Measurements from ENCODE around the gene CNKSR3.

CNKSR3 gene

GRCh38 chr6:154537511-154538325 is 27.2 kb upstream of the CNKSR3 start:
- no peaks in the 10 kb centered on the region for H3K9me3 ChIP-seq (ENCODE audit: low read length)

GRCh38 chr6:154536999-154537398 is 26.5 kb upstream of the CNKSR3 start:
- no peak overlapping the region for H3K4me3 ChIP-seq (ENCODE audit: low read length)
- peaks cover 3% of the 10 kb centered on the region for H3K27me3 ChIP-seq (ENCODE audit: insufficient read depth, low read length)
- H3K4me1 ChIP-seq (ENCODE audit: insufficient read depth, low read length): peaks cover 17% of the 10 kb centered on the region
- peak overlapping the region; percentile 21 for H2AFZ ChIP-seq (ENCODE audit: low read depth, low read length)
- H3K9me3 ChIP-seq (ENCODE audit: low read length): no peaks in the 10 kb centered on the region
- no peaks in the 10 kb centered on the region for H3K36me3 ChIP-seq (ENCODE audit: insufficient read depth, low read length)

More at GRCh38 chr6:154537511-154538325, 27.2 kb upstream of the CNKSR3 start:
- Histone ChIP-seq H2AFZ (ENCODE audit: low read depth, low read length) (peak overlapping the region; percentile 21), H3K36me3 (ENCODE audit: insufficient read depth, low read length) (no peaks in the 10 kb centered on the region), H3K4me1 (ENCODE audit: insufficient read depth, low read length) (peaks cover 17% of the 10 kb centered on the region), H3K27me3 (ENCODE audit: insufficient read depth, low read length) (peaks cover 3% of the 10 kb centered on the region), H3K4me3 (ENCODE audit: low read length) (no peak overlapping the region)

- H3K4me3 ChIP-seq (ENCODE audit: low read length): no peak overlapping the region
- H3K9me3 ChIP-seq (ENCODE audit: low read length): no peaks in the 10 kb centered on the region
- no peak overlapping the region for H2AFZ ChIP-seq (ENCODE audit: low read depth, low read length)
- peaks cover 3% of the 10 kb centered on the region for H3K27me3 ChIP-seq (ENCODE audit: insufficient read depth, low read length)
- peaks cover 17% of the 10 kb centered on the region for H3K4me1 ChIP-seq (ENCODE audit: insufficient read depth, low read length)
- H3K36me3 ChIP-seq (ENCODE audit: insufficient read depth, low read length): no peaks in the 10 kb centered on the region
Measured at GRCh38 chr6:154536255-154536654, 25.8 kb upstream of the CNKSR3 start.

- no peaks in the 10 kb centered on the region for H3K9me3 ChIP-seq (ENCODE audit: low read length)
- H3K4me3 ChIP-seq (ENCODE audit: low read length): no peak overlapping the region
Measured at GRCh38 chr6:154535851-154536250, 25.4 kb upstream of the CNKSR3 start.

GRCh38 chr6:154535147-154535546 is 24.7 kb upstream of the CNKSR3 start:
- no peaks in the 10 kb centered on the region for H3K36me3 ChIP-seq (ENCODE audit: insufficient read depth, low read length)
- H3K27me3 ChIP-seq (ENCODE audit: insufficient read depth, low read length): peaks cover 3% of the 10 kb centered on the region
- H2AFZ ChIP-seq (ENCODE audit: low read depth, low read length): no peak overlapping the region
- no peak overlapping the region for H3K4me3 ChIP-seq (ENCODE audit: low read length)
- no peaks in the 10 kb centered on the region for H3K9me3 ChIP-seq (ENCODE audit: low read length)
- H3K4me1 ChIP-seq (ENCODE audit: insufficient read depth, low read length): peaks cover 17% of the 10 kb centered on the region

More at GRCh38 chr6:154535851-154536250, 25.4 kb upstream of the CNKSR3 start:
- H3K36me3 ChIP-seq (ENCODE audit: insufficient read depth, low read length): no peaks in the 10 kb centered on the region
- H2AFZ ChIP-seq (ENCODE audit: low read depth, low read length): no peak overlapping the region
- peaks cover 3% of the 10 kb centered on the region for H3K27me3 ChIP-seq (ENCODE audit: insufficient read depth, low read length)
- H3K4me1 ChIP-seq (ENCODE audit: insufficient read depth, low read length): peaks cover 17% of the 10 kb centered on the region

GRCh38 chr6:154534531-154534930 is 24.0 kb upstream of the CNKSR3 start:
- Histone ChIP-seq H2AFZ (ENCODE audit: low read depth, low read length) (no peak overlapping the region), H3K4me1 (ENCODE audit: insufficient read depth, low read length) (peaks cover 17% of the 10 kb centered on the region), H3K27me3 (ENCODE audit: insufficient read depth, low read length) (peaks cover 3% of the 10 kb centered on the region), H3K36me3 (ENCODE audit: insufficient read depth, low read length) (no peaks in the 10 kb centered on the region), H3K4me3 (ENCODE audit: low read length) (no peak overlapping the region), H3K9me3 (ENCODE audit: low read length) (no peaks in the 10 kb centered on the region)

- H3K27me3 ChIP-seq (ENCODE audit: insufficient read depth, low read length): peaks cover 3% of the 10 kb centered on the region
Measured at GRCh38 chr6:154532426-154532825, 21.9 kb upstream of the CNKSR3 start.

GRCh38 chr6:154529957-154530356 is 19.5 kb upstream of the CNKSR3 start:
- H3K27me3 ChIP-seq (ENCODE audit: insufficient read depth, low read length): no peaks in the 10 kb centered on the region
- H3K9me3 ChIP-seq (ENCODE audit: low read length): no peaks in the 10 kb centered on the region
- H3K4me3 ChIP-seq (ENCODE audit: low read length): no peak overlapping the region
- no peak overlapping the region for H2AFZ ChIP-seq (ENCODE audit: low read depth, low read length)
- no peaks in the 10 kb centered on the region for H3K4me1 ChIP-seq (ENCODE audit: insufficient read depth, low read length)
- no peaks in the 10 kb centered on the region for H3K36me3 ChIP-seq (ENCODE audit: insufficient read depth, low read length)

More at GRCh38 chr6:154532426-154532825, 21.9 kb upstream of the CNKSR3 start:
- Histone ChIP-seq H2AFZ (ENCODE audit: low read depth, low read length) (no peak overlapping the region), H3K9me3 (ENCODE audit: low read length) (no peaks in the 10 kb centered on the region), H3K4me1 (ENCODE audit: insufficient read depth, low read length) (peaks cover 5% of the 10 kb centered on the region), H3K36me3 (ENCODE audit: insufficient read depth, low read length) (no peaks in the 10 kb centered on the region), H3K4me3 (ENCODE audit: low read length) (no peak overlapping the region)

GRCh38 chr6:154528310-154528915 is 17.9 kb upstream of the CNKSR3 start:
- Histone ChIP-seq H3K9me3 (ENCODE audit: low read length) (no peaks in the 10 kb centered on the region), H3K36me3 (ENCODE audit: insufficient read depth, low read length) (no peaks in the 10 kb centered on the region), H3K4me3 (ENCODE audit: low read length) (no peak overlapping the region), H3K4me1 (ENCODE audit: insufficient read depth, low read length) (no peaks in the 10 kb centered on the region), H2AFZ (ENCODE audit: low read depth, low read length) (no peak overlapping the region), H3K27me3 (ENCODE audit: insufficient read depth, low read length) (no peaks in the 10 kb centered on the region)

GRCh38 chr6:154526996-154527395 is 16.5 kb upstream of the CNKSR3 start:
- no peaks in the 10 kb centered on the region for H3K4me1 ChIP-seq (ENCODE audit: insufficient read depth, low read length)
- H3K27me3 ChIP-seq (ENCODE audit: insufficient read depth, low read length): no peaks in the 10 kb centered on the region
- H2AFZ ChIP-seq (ENCODE audit: low read depth, low read length): no peak overlapping the region
- no peak overlapping the region for H3K4me3 ChIP-seq (ENCODE audit: low read length)
- no peaks in the 10 kb centered on the region for H3K36me3 ChIP-seq (ENCODE audit: insufficient read depth, low read length)
- H3K9me3 ChIP-seq (ENCODE audit: low read length): no peaks in the 10 kb centered on the region

- no peak overlapping the region for H2AFZ ChIP-seq (ENCODE audit: low read depth, low read length)
- no peak overlapping the region for H3K4me3 ChIP-seq (ENCODE audit: low read length)
- H3K9me3 ChIP-seq (ENCODE audit: low read length): no peaks in the 10 kb centered on the region
- peaks cover 8% of the 10 kb centered on the region for H3K4me1 ChIP-seq (ENCODE audit: insufficient read depth, low read length)
- H3K27me3 ChIP-seq (ENCODE audit: insufficient read depth, low read length): no peaks in the 10 kb centered on the region
- H3K36me3 ChIP-seq (ENCODE audit: insufficient read depth, low read length): no peaks in the 10 kb centered on the region
Measured at GRCh38 chr6:154522576-154522975, 12.1 kb upstream of the CNKSR3 start.

- H2AFZ ChIP-seq (ENCODE audit: low read depth, low read length): no peak overlapping the region
- H3K27me3 ChIP-seq (ENCODE audit: insufficient read depth, low read length): no peaks in the 10 kb centered on the region
- H3K36me3 ChIP-seq (ENCODE audit: insufficient read depth, low read length): no peaks in the 10 kb centered on the region
- H3K4me3 ChIP-seq (ENCODE audit: low read length): no peak overlapping the region
- no peaks in the 10 kb centered on the region for H3K9me3 ChIP-seq (ENCODE audit: low read length)
- peaks cover 8% of the 10 kb centered on the region for H3K4me1 ChIP-seq (ENCODE audit: insufficient read depth, low read length)
Measured at GRCh38 chr6:154521412-154521811, 10.9 kb upstream of the CNKSR3 start.

- Histone ChIP-seq H3K36me3 (ENCODE audit: insufficient read depth, low read length) (no peaks in the 10 kb centered on the region), H2AFZ (ENCODE audit: low read depth, low read length) (no peak overlapping the region), H3K9me3 (ENCODE audit: low read length) (no peaks in the 10 kb centered on the region), H3K4me3 (ENCODE audit: low read length) (no peak overlapping the region), H3K4me1 (ENCODE audit: insufficient read depth, low read length) (peaks cover 8% of the 10 kb centered on the region), H3K27me3 (ENCODE audit: insufficient read depth, low read length) (no peaks in the 10 kb centered on the region)
Measured at GRCh38 chr6:154520280-154520679, 9.8 kb upstream of the CNKSR3 start.
